ENCODE data around the gene CNTN1.

CNTN1 gene

DNA sequence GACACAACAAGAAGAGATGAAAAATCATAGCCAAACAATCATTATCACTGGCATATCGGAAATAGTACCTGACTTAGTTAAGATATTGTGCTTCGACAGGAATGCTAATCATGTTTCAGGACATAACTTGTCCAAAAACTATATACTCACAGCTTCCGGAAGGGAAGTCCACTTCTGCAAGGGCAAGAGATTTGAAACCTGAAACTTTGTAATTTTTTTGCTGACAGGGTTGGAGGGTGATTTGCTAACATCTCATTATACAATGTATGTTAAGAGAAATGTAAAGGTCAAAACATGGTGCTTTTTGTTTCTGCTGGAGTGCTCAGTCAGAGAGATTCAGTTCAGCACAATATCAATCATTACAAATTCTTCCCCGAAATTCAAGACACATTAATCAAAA is 200.3 kb downstream of the CNTN1 start:
- ChIA-PET CTCF (no interaction called here), POLR2A (no interaction called here)
- no peak overlapping the region for H3K4me3 ChIP-seq (ENCODE audit: low read depth, low read length)
- TF ChIP-seq CTCF (IDR thresholded peaks at IDR 0.05; ENCODE audit: insufficient read depth, low read length, missing control alignments): no peak
- DNase-seq (ENCODE audit: low read depth, low spot score): no peak

- H3K4me3 ChIP-seq (ENCODE audit: low read depth, low read length): no peak overlapping the region
- CTCF ChIA-PET: no interaction called here
- POLR2A ChIA-PET: no interaction called here
- no peak for DNase-seq (ENCODE audit: low read depth, low spot score)
- TF ChIP-seq CTCF (IDR thresholded peaks at IDR 0.05; ENCODE audit: insufficient read depth, low read length, missing control alignments): no peak
These were observed 206.3 kb downstream of the CNTN1 start for GRCh38 chr12:40898505-40898904.

DNA sequence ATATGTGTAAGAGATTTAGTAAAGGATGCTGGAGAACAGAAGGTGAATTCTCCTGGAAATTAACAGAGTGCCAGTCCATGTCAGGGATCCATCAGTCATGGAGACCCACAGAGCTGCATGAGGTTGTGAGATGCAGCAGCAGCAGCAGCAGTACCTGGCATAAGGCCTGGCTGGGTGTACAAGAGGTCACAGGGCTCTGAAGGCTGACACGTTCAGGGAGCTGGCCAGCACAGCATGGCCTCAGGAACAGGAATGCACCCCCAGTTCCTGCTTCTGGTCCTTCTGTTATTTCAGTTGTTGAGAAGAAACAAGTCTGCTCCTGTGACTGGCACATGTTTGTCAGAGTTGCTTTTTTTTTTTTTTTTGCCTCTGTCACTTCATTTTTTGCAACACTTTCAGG is 210.8 kb downstream of the CNTN1 start:
- no peak overlapping the region for H3K4me3 ChIP-seq (ENCODE audit: low read depth, low read length)
- CTCF ChIA-PET: no interaction called here
- no peak for DNase-seq (ENCODE audit: low read depth, low spot score)
- POLR2A ChIA-PET: no interaction called here
- TF ChIP-seq CTCF (IDR thresholded peaks at IDR 0.05; ENCODE audit: insufficient read depth, low read length, missing control alignments): no peak

DNA sequence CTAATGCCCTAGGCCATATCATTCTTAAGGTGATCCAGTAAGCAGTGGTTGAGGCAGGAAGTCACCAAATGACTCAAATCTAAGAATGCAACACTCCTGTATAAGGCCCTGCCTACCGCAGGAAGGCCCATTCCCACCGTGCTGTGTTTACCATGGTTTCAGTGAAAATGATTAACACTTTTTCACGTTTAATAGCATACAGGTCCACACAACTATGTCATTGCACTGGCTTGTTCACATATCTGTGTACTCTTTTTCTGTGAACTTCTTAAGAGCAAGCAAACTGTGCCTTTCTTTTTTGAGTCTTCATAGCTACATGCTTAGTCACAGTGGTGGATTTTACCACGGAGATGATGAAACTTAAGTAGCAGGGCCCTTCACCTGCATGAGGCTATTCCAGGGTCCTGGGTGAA is 214.9 kb downstream of the CNTN1 start:
- DNase-seq (ENCODE audit: low read depth, low spot score): no peak
- ChIA-PET POLR2A (no interaction called here), CTCF (no interaction called here)
- no peak overlapping the region for H3K4me3 ChIP-seq (ENCODE audit: low read depth, low read length)
- TF ChIP-seq CTCF (IDR thresholded peaks at IDR 0.05; ENCODE audit: insufficient read depth, low read length, missing control alignments): no peak

- H3K4me3 ChIP-seq (ENCODE audit: low read depth, low read length): no peak overlapping the region
- ChIA-PET CTCF (no interaction called here), POLR2A (no interaction called here)
- no peak for TF ChIP-seq CTCF (IDR thresholded peaks at IDR 0.05; ENCODE audit: insufficient read depth, low read length, missing control alignments)
- DNase-seq (ENCODE audit: low read depth, low spot score): no peak
These were observed 219.4 kb downstream of the CNTN1 start for GRCh38 chr12:40911676-40912075.

GRCh38 chr12:40915172-40915571 is 222.9 kb downstream of the CNTN1 start:
- DNase-seq (ENCODE audit: low read depth, low spot score): no peak
- CTCF ChIA-PET: no interaction called here
- TF ChIP-seq CTCF (IDR thresholded peaks at IDR 0.05; ENCODE audit: insufficient read depth, low read length, missing control alignments): no peak
- POLR2A ChIA-PET: no interaction called here
- H3K4me3 ChIP-seq (ENCODE audit: low read depth, low read length): no peak overlapping the region
